Right kidney (tissue), 9 donors: Measurements from ENCODE around the gene HCCS.

Experiments used
- DNase-seq: peaks from one replicate; pipeline ENCODE4 v3.0.0-alpha.2; 2016
- long read RNA-seq, 8 donors: transcript quantifications; one replicate each; lab custom pipeline, GENCODE V29; 2026

HCCS gene
- long read RNA-seq, donor 1, transcript HCCS-202 (7 exons, 1,072 nt), result major isoform, 9 of 10 reads
- long read RNA-seq, donor 1, partial matches to known transcripts, result 0 of 10 reads
- long read RNA-seq, donor 1, other reads (novel, unspliced or antisense), result 0 of 10 reads
- long read RNA-seq, donor 2, partial matches to known transcripts, result 0 of 3 reads
- long read RNA-seq, donor 2, other reads (novel, unspliced or antisense), result 0 of 3 reads
- long read RNA-seq, donor 3, partial matches to known transcripts, result 0 of 5 reads
- long read RNA-seq, donor 3, other reads (novel, unspliced or antisense), result 0 of 5 reads
- long read RNA-seq, donor 4, transcript HCCS-202 (7 exons, 1,072 nt), result major isoform, 8 of 12 reads
- long read RNA-seq, donor 4, partial matches to known transcripts, result 0 of 12 reads
- long read RNA-seq, donor 4, other reads (novel, unspliced or antisense), result 0 of 12 reads
- long read RNA-seq, donor 5, transcript HCCS-202 (7 exons, 1,072 nt), result major isoform, 8 of 10 reads
- long read RNA-seq, donor 5, partial matches to known transcripts, result 0 of 10 reads
- long read RNA-seq, donor 5, other reads (novel, unspliced or antisense), result 0 of 10 reads
- long read RNA-seq, donor 6, transcript HCCS-202 (7 exons, 1,072 nt), result major isoform, 8 of 8 reads
- long read RNA-seq, donor 6, partial matches to known transcripts, result 0 of 8 reads
- long read RNA-seq, donor 6, other reads (novel, unspliced or antisense), result 0 of 8 reads
- long read RNA-seq, donor 7, transcript HCCS-202 (7 exons, 1,072 nt), result major isoform, 8 of 9 reads
- long read RNA-seq, donor 7, partial matches to known transcripts, result 0 of 9 reads
- long read RNA-seq, donor 7, other reads (novel, unspliced or antisense), result 0 of 9 reads
- long read RNA-seq, donor 8, transcript HCCS-202 (7 exons, 1,072 nt), result major isoform, 8 of 8 reads
- long read RNA-seq, donor 8, partial matches to known transcripts, result 0 of 8 reads
- long read RNA-seq, donor 8, other reads (novel, unspliced or antisense), result 0 of 8 reads

GRCh38 chrX:11111037-11111851, at the start of gene HCCS:
HCCS (plus strand) TSS chrX:11111332; CDS start chrX:11112061, 729 bp downstream.
- peak; percentile 72 for DNase-seq

GRCh38 chrX:11064276-11064675, 46.9 kb upstream of the HCCS start:
- no peak for DNase-seq

- DNase-seq, result no peak
These were observed 46.1 kb upstream of the HCCS start for GRCh38 chrX:11064851-11065600.

- no peak for DNase-seq
These were observed 44.3 kb upstream of the HCCS start for GRCh38 chrX:11066812-11067211.

- DNase-seq, result no peak
These were observed 37.8 kb upstream of the HCCS start for GRCh38 chrX:11073381-11073780.

DNA sequence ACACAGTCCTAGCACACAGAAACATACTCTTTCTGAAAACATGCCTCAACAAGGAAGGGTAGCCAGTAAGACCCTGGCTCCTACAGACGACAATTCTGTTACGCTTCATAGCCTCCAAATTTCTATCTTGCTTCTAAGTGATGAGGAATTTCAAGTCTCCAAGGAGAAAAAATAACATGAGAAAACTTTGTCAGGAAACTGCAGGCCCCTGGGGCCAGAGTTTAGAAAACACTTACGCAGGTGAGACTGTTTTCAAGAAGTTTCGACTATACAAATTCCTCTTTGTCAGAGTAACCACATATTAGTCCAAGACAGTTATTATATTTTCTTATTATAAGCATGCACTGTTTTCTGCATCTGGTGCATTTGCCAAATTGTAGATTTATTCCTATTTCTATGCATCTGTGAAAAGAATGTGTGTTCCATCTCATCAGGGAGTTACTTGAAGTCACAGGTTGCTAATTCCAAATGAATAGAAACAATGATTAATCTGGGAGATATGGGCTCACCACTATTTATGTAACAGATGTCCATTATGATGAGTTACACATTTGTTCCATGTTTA, 30.3 kb upstream of the HCCS start:
- DNase-seq, result no peak

- no peak for DNase-seq
These were observed 29.6 kb upstream of the HCCS start for GRCh38 chrX:11081511-11081910.

DNA sequence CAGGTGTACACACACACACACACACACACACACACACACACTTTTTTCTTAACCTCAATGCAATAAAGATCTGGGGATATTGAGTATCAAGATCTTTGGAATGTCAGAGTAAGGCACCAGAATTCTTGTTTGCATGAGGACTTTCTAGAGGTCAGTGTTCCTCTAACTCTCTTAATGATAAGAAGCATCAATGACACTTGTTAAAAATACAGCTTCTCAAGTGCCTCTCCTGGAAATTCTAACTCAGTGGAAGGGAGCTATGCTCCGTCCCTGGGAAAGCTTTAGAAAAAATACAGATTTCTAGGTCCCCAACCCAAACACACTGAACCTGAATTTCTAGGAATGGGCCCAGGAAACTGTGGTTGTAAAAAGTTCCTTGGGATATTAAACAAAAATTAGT, 25.8 kb upstream of the HCCS start:
- no peak for DNase-seq

DNA sequence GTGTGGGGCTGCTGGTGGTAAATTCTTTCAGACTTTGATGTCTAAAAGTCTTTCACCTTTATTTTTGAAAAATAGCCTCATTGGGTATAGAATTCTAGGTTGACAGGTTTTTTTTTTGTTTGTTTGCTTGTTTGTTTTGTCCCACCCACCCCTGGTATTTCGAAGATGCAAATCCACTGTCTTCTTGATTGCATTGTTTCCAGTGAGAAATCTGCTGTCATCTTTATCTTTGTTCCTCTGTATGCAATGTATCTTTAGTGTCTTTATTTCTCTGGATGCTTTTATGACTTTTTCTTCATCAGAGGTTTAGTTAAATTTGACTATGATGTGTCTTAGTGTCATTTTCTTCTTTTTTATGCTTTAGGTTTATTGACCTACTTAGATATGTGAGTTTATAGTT, 21.3 kb upstream of the HCCS start:
- DNase-seq, result no peak

GRCh38 chrX:11097933-11098332, 13.2 kb upstream of the HCCS start:
- DNase-seq, result no peak

- no peak for DNase-seq
These were observed 11.7 kb upstream of the HCCS start for GRCh38 chrX:11099465-11099864.

GRCh38 chrX:11100281-11101035, 10.7 kb upstream of the HCCS start:
- peak; percentile 28 for DNase-seq

GRCh38 chrX:11103006-11103405, 8.1 kb upstream of the HCCS start:
- no peak for DNase-seq

- no peak for DNase-seq
These were observed 7.4 kb upstream of the HCCS start for GRCh38 chrX:11103751-11104150.

DNA sequence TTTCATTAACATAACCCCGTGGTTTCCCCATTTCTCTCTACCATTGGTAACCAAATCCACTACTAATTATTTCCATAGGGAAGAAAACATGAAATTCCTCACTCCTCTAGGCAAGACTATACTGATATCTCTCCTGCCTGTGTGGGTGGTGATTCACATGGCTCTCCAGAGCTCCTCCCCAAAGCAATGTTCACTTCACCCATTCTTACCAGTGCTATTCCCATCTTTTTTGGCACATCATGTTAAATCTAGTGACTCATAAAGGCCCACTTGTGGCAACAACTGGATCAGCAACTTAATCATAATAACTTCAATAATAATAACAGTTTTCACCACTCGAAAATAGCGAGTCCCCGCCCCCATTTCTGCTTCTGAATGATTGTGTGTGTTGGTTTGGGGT, 6.1 kb upstream of the HCCS start:
- DNase-seq, result no peak

- no peak for DNase-seq
These were observed 2.7 kb upstream of the HCCS start for GRCh38 chrX:11108253-11108941.

- no peak for DNase-seq
These were observed 1.2 kb upstream of the HCCS start for GRCh38 chrX:11109968-11110367.

DNA sequence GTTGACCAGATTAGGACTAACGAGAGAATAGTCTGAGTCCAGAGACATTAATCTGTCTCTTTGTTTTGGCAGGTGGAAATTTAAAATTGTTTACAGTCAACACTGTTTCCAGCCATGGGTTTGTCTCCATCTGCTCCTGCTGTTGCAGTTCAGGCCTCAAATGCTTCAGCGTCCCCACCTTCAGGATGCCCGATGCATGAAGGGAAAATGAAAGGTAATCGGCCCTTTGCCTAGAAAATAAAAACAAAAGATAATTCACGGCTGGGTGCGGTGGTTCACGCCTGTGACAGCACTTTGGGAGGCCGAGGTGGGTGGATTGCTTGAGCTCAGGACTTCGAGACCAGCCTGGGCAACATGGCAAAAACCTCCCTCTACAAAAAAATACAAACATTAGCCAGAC, 815 bp downstream of the HCCS start:
- no peak for DNase-seq

DNA sequence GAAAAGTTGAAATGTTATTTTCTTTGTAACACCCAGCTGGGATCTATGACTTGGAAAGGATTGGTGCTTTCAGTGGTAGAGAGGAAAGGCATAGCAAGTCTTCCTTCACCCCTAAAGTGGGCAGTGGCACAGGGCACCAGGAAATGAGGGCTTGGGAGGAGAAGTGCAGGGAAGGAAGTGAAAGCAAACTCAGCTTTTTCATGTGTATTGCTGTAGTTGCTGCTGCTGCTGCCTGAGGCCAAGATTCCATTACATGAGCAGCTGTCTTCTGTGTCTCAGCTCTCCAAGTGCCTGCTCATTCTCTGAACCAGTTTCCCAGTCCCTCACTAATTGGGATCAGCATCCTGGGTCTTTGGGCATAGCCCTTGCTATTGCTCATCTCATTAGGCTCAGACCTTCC, 2.6 kb downstream of the HCCS start:
- DNase-seq, result no peak

GRCh38 chrX:11117745-11118144, 6.6 kb downstream of the HCCS start:
- DNase-seq, result no peak
